Mononuclear cell (primary cell): ENCODE results near the gene NID1. TPM values are rescaled to one million over a fixed set of nuclear protein-coding genes. Genes with fewer than 3 reads are reported as not detected.
"Not testable (repeated sequence)": the region's sequence is repeated elsewhere in the genome, so short reads cannot be mapped to it uniquely, and the experiment has no call there.

ENCODE experiments used
- H3K27me3 ChIP-seq: 2 replicates; pipeline ENCODE4 v1.6.0; 2011; ENCODE audit warnings: low read length, control low read depth; ENCODE audit not compliant: insufficient read depth
- H3K4me1 ChIP-seq: 2 replicates; pipeline ENCODE4 v1.5.1; 2011; ENCODE audit warnings: mild to moderate bottlenecking, low read length, control low read depth; ENCODE audit not compliant: insufficient read depth
- H3K4me3 ChIP-seq: 2 replicates; pipeline ENCODE4 v1.5.1; 2011; ENCODE audit warnings: mild to moderate bottlenecking, low read length, moderate library complexity
- H3K9me3 ChIP-seq: 2 replicates; pipeline ENCODE4 v1.5.1; 2011; ENCODE audit warnings: low read depth, mild to moderate bottlenecking, control low read depth, low read length
- total RNA-seq: library from RNA; depleted of rRNA; stranded (reverse); fragments of >200 nt; gene quantifications from one replicate; pipeline ENCODE4 v1.2.3, GENCODE V29; 2012

NID1 gene
- total RNA-seq, 1 donor = 6.1 TPM

GRCh38 chr1:235993652-235994051 is 71.2 kb downstream of the NID1 start:
- Histone ChIP-seq H3K27me3 (no peaks in the 10 kb centered on the region), H3K9me3 (no peaks in the 10 kb centered on the region), H3K4me1 (peaks cover 22% of the 10 kb centered on the region), H3K4me3 (no peak overlapping the region)

- Histone ChIP-seq H3K4me1 (peaks cover 14% of the 10 kb centered on the region), H3K4me3 (no peak overlapping the region), H3K27me3 (no peaks in the 10 kb centered on the region), H3K9me3 (no peaks in the 10 kb centered on the region)
Measured at GRCh38 chr1:235992868-235993267, 72.0 kb downstream of the NID1 start.

GRCh38 chr1:235992346-235992745 is 72.5 kb downstream of the NID1 start:
- Histone ChIP-seq H3K4me3 (no peak overlapping the region), H3K27me3 (no peaks in the 10 kb centered on the region), H3K4me1 (peaks cover 14% of the 10 kb centered on the region), H3K9me3 (no peaks in the 10 kb centered on the region)

GRCh38 chr1:235990330-235990795 is 74.5 kb downstream of the NID1 start:
- Histone ChIP-seq H3K27me3 (no peaks in the 10 kb centered on the region), H3K4me1 (peaks cover 14% of the 10 kb centered on the region), H3K9me3 (no peaks in the 10 kb centered on the region)

GRCh38 chr1:235989105-235989504 is 75.8 kb downstream of the NID1 start:
- Histone ChIP-seq H3K27me3 (no peaks in the 10 kb centered on the region), H3K9me3 (no peaks in the 10 kb centered on the region), H3K4me1 (peaks cover 14% of the 10 kb centered on the region), H3K4me3 (no peak overlapping the region)

More at GRCh38 chr1:235990330-235990795, 74.5 kb downstream of the NID1 start:
- H3K4me3 ChIP-seq = no peak overlapping the region

- Histone ChIP-seq H3K4me3 (no peak overlapping the region), H3K9me3 (no peaks in the 10 kb centered on the region), H3K27me3 (no peaks in the 10 kb centered on the region), H3K4me1 (peaks cover 18% of the 10 kb centered on the region)
Measured at GRCh38 chr1:235986869-235987268, 78.0 kb downstream of the NID1 start.

GRCh38 chr1:235984041-235984825 is 80.7 kb downstream of the NID1 start:
- Histone ChIP-seq H3K9me3 (no peaks in the 10 kb centered on the region), H3K4me1 (peaks cover 44% of the 10 kb centered on the region), H3K27me3 (no peaks in the 10 kb centered on the region), H3K4me3 (no peak overlapping the region)

- no peaks in the 10 kb centered on the region for H3K27me3 ChIP-seq
- H3K4me3 ChIP-seq = no peak overlapping the region
Measured at GRCh38 chr1:235980976-235981375, 83.9 kb downstream of the NID1 start.

GRCh38 chr1:235979716-235980333 is 85.1 kb downstream of the NID1 start:
- H3K4me1 ChIP-seq = peaks cover 33% of the 10 kb centered on the region
- H3K27me3 ChIP-seq = no peaks in the 10 kb centered on the region
- H3K9me3 ChIP-seq = no peaks in the 10 kb centered on the region
- H3K4me3 ChIP-seq = no peak overlapping the region

More at GRCh38 chr1:235980976-235981375, 83.9 kb downstream of the NID1 start:
- H3K9me3 ChIP-seq = no peaks in the 10 kb centered on the region
- peaks cover 33% of the 10 kb centered on the region for H3K4me1 ChIP-seq

GRCh38 chr1:235979176-235979575 is 85.7 kb downstream of the NID1 start:
- Histone ChIP-seq H3K9me3 (no peaks in the 10 kb centered on the region), H3K27me3 (no peaks in the 10 kb centered on the region), H3K4me3 (no peak overlapping the region), H3K4me1 (peaks cover 33% of the 10 kb centered on the region)

GRCh38 chr1:235976490-235976889 is 88.4 kb downstream of the NID1 start:
- Histone ChIP-seq H3K27me3 (no peaks in the 10 kb centered on the region), H3K4me1 (peaks cover 40% of the 10 kb centered on the region), H3K4me3 (no peak overlapping the region), H3K9me3 (no peaks in the 10 kb centered on the region)

GRCh38 chr1:235974616-235975015 is 90.3 kb downstream of the NID1 start:
- H3K4me1 ChIP-seq = peaks cover 27% of the 10 kb centered on the region
- no peak overlapping the region for H3K4me3 ChIP-seq
- no peaks in the 10 kb centered on the region for H3K27me3 ChIP-seq
- H3K9me3 ChIP-seq = no peaks in the 10 kb centered on the region

- H3K27me3 ChIP-seq, H3K9me3 ChIP-seq, H3K4me3 ChIP-seq: not testable (repeated sequence)
- H3K4me1 ChIP-seq = peaks cover 24% of the 10 kb centered on the region
Measured at GRCh38 chr1:235972691-235973090, 92.2 kb downstream of the NID1 start.

- H3K9me3 ChIP-seq = no peaks in the 10 kb centered on the region
- H3K4me3 ChIP-seq = peak overlapping the region; percentile 38
- H3K4me1 ChIP-seq = peaks cover 24% of the 10 kb centered on the region
- no peaks in the 10 kb centered on the region for H3K27me3 ChIP-seq
Measured at GRCh38 chr1:235972311-235972689, 92.6 kb downstream of the NID1 start.

GRCh38 chr1:235971571-235972310 is 93.1 kb downstream of the NID1 start:
- Histone ChIP-seq H3K4me1 (peaks cover 22% of the 10 kb centered on the region), H3K9me3 (no peaks in the 10 kb centered on the region), H3K4me3 (peak overlapping the region; percentile 38), H3K27me3 (no peaks in the 10 kb centered on the region)
